Adrenal gland (tissue), 5 donors: Measurements from ENCODE around the gene SPATA33.

ENCODE experiments used
- CTCF ChIP-seq, 6 experiments: fragments of 450-650 bp in 4 of 6; fragments of 200-600 bp in 2 of 6; sonication (generic) in 1 of 6; IDR thresholded peaks; 1 replicate in 5 of 6; 2 replicates in 1 of 6; pipeline versions ENCODE4 v1.5.1 to v1.8.0; 2016 to 2021; ENCODE audit warnings: antibody characterized with exemption in 6 of 6, mild to moderate bottlenecking in 2 of 6, moderate library complexity in 1 of 6
- POLR2A ChIP-seq, 2 donors: fragments of 450-650 bp; IDR thresholded peaks; one replicate each; pipeline ENCODE4 v1.6.1; 2017; ENCODE audit warnings: antibody characterized with exemption in 2 of 2, mild to moderate bottlenecking in 2 of 2, moderate library complexity in 1 of 2
- donor health status: DM: no; HTN: no; CAD: no.

DNA sequence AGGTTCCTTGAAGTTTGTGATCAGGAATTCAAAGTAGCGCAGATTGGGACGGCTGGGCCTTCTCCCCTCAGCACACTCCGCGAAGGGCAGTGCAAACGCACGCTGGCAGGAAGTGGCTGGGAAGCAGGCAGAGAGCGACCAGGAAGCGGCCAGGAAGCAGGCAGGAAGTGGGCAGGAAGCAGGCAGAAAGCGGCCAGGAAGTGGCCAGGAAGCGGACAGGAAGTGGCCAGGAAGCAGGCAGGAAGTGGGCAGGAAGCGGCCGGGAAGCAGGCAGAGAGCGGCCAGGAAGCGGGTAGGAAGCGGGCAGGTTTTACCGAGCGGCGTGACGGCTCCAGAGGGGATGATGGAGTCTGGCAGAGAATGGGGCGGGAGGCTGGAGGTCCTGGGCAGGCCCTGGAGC is 41.0 kb upstream of the SPATA33 start:
- TF ChIP-seq POLR2A (IDR thresholded peaks at IDR 0.05): no peak
- no peak for TF ChIP-seq CTCF (IDR thresholded peaks at IDR 0.05)
